Islet precursor cell (in vitro differentiated cells): ENCODE measurements around the gene CGRRF1.

Experiments used
- DNase-seq: peaks from one replicate; pipeline ENCODE4 v3.0.0-alpha.2; 2018

Gene CGRRF1

DNA sequence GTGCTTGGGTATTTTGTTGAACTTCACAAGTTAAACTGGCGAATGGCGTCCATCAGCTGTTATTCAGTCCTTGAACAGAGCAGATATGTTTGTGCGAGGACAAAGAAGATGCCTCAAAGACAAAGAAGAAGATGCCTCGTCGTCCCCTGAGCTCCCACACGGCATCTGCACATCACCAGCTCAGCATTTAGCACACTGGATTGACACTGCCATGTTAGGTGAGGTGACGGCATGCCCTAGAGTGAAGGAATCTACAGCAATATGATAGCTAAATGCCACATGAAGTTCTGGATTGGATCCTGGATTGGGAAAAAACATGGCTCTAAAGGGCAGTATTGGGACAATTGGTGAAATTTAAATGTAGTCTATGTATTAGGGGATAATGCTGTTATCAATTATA lies 72.6 kb downstream of the CGRRF1 start:
- DNase-seq = no peak

DNA sequence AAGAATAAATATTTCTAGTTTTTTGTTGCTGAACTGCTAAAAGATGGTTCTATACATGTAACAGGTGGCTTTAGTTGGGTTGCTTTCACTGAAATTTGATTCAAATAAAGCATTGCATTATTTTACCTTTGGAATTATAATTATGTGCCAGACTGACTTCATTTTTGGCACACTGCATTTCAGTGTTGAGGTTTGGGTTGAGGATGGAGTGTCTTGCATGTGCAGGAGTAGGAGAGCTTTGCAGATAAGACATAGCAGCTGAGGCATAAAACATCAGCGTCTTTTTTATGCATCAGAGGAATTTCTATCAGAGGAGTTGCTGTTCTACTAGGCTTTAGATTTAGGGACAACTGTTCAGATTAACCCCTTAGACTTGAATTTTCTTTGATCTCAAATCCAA lies 74.4 kb downstream of the CGRRF1 start:
- DNase-seq = no peak

DNA sequence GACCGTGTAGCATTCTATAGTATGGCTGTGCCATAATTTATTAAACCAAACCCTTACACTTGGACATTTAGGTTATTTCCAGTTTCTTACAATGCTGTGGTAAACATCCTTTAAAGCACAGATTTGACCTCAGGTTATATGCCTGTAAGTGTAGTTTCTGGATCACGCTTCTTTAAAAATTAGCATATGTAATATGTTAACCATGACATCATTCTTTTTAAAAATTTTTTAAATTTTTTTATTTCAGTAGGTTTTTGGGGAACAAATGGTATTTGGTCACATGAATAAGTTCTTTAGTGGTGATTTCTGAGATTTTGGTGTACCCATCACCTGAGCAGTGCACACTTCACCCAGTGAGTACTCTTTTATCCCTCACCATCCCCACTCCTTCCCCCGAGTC lies 75.5 kb downstream of the CGRRF1 start:
- no peak for DNase-seq
